Left ventricle myocardium inferior (tissue), 1 donor: Measurements from ENCODE around the gene SURF4. TPM values are rescaled to one million over a fixed set of nuclear protein-coding genes. Genes with fewer than 3 reads are reported as not detected.

Experiments used
- DNase-seq: peaks from one replicate; pipeline ENCODE4 v3.0.0-alpha.2; 2020
- H3K27ac ChIP-seq: fragments of 200-600 bp; replicated peaks from 2 replicates; pipeline ENCODE4 v1.8.0; 2021
- H3K27me3 ChIP-seq: fragments of 200-600 bp; 2 replicates; pipeline ENCODE4 v1.8.0; 2021; ENCODE audit warnings: low read depth
- H3K36me3 ChIP-seq: fragments of 200-600 bp; 2 replicates; pipeline ENCODE4 v1.8.0; 2021
- H3K4me1 ChIP-seq: fragments of 200-600 bp; 2 replicates; pipeline ENCODE4 v1.8.0; 2021
- H3K4me3 ChIP-seq: fragments of 200-600 bp; 2 replicates; pipeline ENCODE4 v1.8.0; 2021; ENCODE audit warnings: mild to moderate bottlenecking, moderate library complexity
- H3K9me3 ChIP-seq: fragments of 200-600 bp; replicated peaks from 2 replicates; pipeline ENCODE4 v1.8.0; 2021
- intact Hi-C: fragments of 100-400 bp; cut with micrococcal nuclease; formaldehyde crosslinking; loops from one replicate; pipeline ENCODE4 v1.11.0; 2022
- total RNA-seq: library from RNA; stranded (reverse); fragmentation: NEBNext Ultra II Directional; extraction: Animal tissue kit (Norgen Biotek cat#: 25700); gene quantifications from one replicate; pipeline ENCODE4 v1.2.1, GENCODE V29; 2021
- TF ChIP-seq, protein P1 (sequence below): fragments of 200-600 bp; IDR thresholded peaks from 2 replicates; pipeline ENCODE4 v1.8.0; 2021; ENCODE audit warnings: antibody characterized with exemption, mild to moderate bottlenecking, borderline replicate concordance
- donor health status: DM: no; HTN: yes; CAD: no; lungs with severe emphysema.

Gene SURF4
- total RNA-seq, 1 donor from 2014 or later, result 61.9 TPM

DNA sequence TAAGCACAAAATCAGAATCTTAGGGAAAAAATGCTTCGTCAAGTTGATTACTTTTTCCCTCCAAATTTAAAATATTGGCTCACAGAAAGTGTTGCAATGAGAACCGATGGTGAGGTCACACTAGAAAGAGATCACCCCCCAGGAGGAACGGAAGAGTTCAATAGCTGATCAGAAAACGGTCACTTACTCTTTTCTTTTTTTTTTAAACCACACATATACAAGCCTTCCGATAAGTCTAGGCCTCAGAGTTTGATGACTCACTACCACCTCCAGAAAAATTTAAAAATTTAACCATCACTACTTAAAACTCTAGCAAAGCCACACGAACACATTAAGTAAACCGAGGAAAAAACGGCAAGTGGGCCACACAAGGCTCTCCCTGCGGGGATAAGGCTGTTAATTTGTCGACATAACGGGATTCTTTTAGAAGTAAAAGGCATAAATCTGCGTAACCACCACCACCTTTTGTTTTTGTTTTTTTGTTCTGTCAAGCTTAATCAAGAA lies 1.2 kb downstream of the SURF4 start:
- TF ChIP-seq, protein P1, sequence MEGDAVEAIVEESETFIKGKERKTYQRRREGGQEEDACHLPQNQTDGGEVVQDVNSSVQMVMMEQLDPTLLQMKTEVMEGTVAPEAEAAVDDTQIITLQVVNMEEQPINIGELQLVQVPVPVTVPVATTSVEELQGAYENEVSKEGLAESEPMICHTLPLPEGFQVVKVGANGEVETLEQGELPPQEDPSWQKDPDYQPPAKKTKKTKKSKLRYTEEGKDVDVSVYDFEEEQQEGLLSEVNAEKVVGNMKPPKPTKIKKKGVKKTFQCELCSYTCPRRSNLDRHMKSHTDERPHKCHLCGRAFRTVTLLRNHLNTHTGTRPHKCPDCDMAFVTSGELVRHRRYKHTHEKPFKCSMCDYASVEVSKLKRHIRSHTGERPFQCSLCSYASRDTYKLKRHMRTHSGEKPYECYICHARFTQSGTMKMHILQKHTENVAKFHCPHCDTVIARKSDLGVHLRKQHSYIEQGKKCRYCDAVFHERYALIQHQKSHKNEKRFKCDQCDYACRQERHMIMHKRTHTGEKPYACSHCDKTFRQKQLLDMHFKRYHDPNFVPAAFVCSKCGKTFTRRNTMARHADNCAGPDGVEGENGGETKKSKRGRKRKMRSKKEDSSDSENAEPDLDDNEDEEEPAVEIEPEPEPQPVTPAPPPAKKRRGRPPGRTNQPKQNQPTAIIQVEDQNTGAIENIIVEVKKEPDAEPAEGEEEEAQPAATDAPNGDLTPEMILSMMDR, result no peak
- peak overlapping the region; percentile 97 for H3K27ac ChIP-seq
- intact Hi-C loops, result no loop called here

DNA sequence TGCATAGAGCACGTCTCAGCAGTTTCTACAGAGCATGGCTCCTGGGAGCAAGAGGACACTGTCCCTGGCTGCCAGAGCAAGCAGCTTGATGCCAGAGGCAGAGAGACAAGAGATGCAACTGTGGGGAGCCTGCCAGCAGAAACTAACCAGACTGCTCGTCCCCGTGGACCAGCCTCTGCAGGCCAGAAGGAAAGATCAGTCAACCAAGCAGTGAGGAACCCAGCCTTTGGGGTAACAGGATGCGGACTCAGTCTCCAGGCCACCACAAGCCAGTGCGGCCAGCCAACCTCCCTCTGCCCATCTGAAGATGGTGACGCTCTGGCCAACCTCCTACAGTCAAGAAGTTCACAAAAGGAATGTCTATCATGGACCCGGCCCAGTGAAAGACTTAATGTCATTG lies 3.7 kb downstream of the SURF4 start:
- Histone ChIP-seq H3K27ac (peak overlapping the region; percentile 27), H3K9me3 (no peaks in the 10 kb centered on the region), H3K36me3 (peaks cover 21% of the 10 kb centered on the region), H3K27me3 (no peaks in the 10 kb centered on the region), H3K4me3 (no peak overlapping the region), H3K4me1 (peaks cover 96% of the 10 kb centered on the region)
- TF ChIP-seq, protein P1, result no peak
- DNase-seq, result no peak
- intact Hi-C loops, result no loop called here

More for the DNA sequence above, 1.2 kb downstream of the SURF4 start:
- no peak for DNase-seq
- Histone ChIP-seq H3K9me3 (no peaks in the 10 kb centered on the region), H3K4me3 (peak overlapping the region; percentile 97), H3K4me1 (peaks cover 71% of the 10 kb centered on the region), H3K36me3 (peaks cover 16% of the 10 kb centered on the region), H3K27me3 (no peaks in the 10 kb centered on the region)

DNA sequence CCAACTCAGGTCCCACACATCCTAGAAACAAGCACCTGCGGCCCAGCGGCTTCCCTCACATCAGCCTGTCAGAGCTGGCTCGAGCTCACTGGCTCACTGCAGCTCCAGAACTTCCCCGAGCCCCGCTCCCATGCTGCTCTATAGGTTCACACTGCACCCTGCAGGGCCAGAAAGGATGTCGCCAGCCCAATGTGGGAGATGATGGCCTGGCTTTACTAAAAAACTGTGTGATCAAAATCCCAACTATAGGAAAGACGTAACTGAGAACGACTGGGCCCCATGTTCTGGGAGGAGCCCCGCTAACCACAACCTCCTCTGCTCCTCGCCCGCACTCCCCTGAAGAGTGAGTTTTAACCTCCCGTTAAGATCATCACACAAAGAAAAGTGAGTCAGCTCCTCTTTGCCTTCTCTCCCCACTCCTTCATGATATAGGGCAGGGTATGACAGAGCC lies 4.6 kb downstream of the SURF4 start:
- Histone ChIP-seq H3K4me1 (peaks cover 89% of the 10 kb centered on the region), H3K9me3 (no peaks in the 10 kb centered on the region), H3K27me3 (no peaks in the 10 kb centered on the region), H3K4me3 (no peak overlapping the region), H3K36me3 (peaks cover 30% of the 10 kb centered on the region), H3K27ac (peak overlapping the region; percentile 27)
- TF ChIP-seq, protein P1, result no peak
- DNase-seq, result no peak
- intact Hi-C loops, result no loop called here

DNA sequence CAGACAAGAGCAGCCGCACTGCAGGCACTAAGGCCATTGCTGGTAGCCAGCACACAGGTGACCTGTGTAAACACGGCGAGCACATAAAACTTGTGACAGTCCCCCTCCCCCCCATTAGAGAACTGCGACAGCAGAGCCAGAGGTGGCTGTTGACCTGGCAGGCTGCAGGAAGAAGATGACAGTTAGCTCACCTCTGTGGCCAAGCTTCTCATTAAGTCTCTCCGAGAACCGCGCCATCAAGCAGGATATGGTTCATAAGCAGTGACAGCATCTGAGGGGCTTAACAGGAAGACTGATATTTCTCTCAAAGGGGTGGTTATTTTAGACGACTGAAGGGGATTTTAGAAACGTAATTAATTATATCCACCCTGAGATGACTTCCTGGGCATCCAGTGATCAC lies 5.2 kb downstream of the SURF4 start:
- intact Hi-C loops, result no loop called here

DNA sequence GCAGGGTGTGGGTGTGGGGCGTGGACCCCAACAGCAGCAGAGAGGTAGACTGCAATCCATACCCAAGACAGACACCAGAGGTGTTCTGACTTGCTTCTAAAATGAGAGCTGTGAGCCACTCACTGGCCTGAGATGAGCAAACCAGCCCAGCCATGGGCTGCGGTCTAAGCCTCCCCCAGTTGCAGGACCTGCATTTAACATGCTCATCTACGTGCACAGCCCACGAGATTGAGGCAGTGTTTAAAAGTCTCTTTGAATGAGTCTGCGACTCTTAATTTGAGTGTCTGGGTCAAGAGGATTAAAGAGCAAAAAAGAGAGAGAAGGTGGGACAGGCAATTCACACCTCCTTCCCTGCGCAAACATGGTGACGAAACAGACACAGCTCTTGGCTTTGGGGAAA lies 5.9 kb downstream of the SURF4 start:
- no peaks in the 10 kb centered on the region for H3K9me3 ChIP-seq
- peaks cover 43% of the 10 kb centered on the region for H3K36me3 ChIP-seq
- H3K4me1 ChIP-seq, result peaks cover 78% of the 10 kb centered on the region
- no peak overlapping the region for H3K27ac ChIP-seq
- no peaks in the 10 kb centered on the region for H3K27me3 ChIP-seq
- TF ChIP-seq, protein P1, result no peak
- intact Hi-C loops, result no loop called here
- no peak for DNase-seq
- no peak overlapping the region for H3K4me3 ChIP-seq

More for the DNA sequence above, 5.2 kb downstream of the SURF4 start:
- no peak for DNase-seq
- Histone ChIP-seq H3K4me1 (peaks cover 85% of the 10 kb centered on the region), H3K4me3 (no peak overlapping the region), H3K9me3 (no peaks in the 10 kb centered on the region), H3K27me3 (no peaks in the 10 kb centered on the region), H3K36me3 (peaks cover 36% of the 10 kb centered on the region), H3K27ac (no peak overlapping the region)
- TF ChIP-seq, protein P1, result no peak
